Body of pancreas (tissue), 4 donors: Measurements from ENCODE around the gene GALNT9.

Experiments
- CTCF ChIP-seq, 7 experiments: fragments of 450-650 bp in 4 of 7; fragments of 200-600 bp in 3 of 7; sonication (generic) in 3 of 7; IDR thresholded peaks; one replicate each; pipeline ENCODE4 v1.5.1; 2016 to 2019; ENCODE audit warnings: antibody characterized with exemption in 7 of 7
- POLR2A ChIP-seq, 3 donors: fragments of 450-650 bp; IDR thresholded peaks; one replicate each; pipeline ENCODE4 v1.6.1; 2016; ENCODE audit warnings: antibody characterized with exemption in 3 of 3, mild to moderate bottlenecking in 2 of 3

GRCh38 chr12:132235116-132235820 lies 94.1 kb downstream of the GALNT9 start:
- TF ChIP-seq CTCF (IDR thresholded peaks at IDR 0.05): no peak
- TF ChIP-seq POLR2A (IDR thresholded peaks at IDR 0.05): no peak
